Fibroblast of skin of back (primary cell): ENCODE results near the gene RPH3AL.

ENCODE experiments used
- DNase-seq: peaks from one replicate; pipeline ENCODE4 v3.0.0-alpha.2; 2013

Gene RPH3AL

DNA sequence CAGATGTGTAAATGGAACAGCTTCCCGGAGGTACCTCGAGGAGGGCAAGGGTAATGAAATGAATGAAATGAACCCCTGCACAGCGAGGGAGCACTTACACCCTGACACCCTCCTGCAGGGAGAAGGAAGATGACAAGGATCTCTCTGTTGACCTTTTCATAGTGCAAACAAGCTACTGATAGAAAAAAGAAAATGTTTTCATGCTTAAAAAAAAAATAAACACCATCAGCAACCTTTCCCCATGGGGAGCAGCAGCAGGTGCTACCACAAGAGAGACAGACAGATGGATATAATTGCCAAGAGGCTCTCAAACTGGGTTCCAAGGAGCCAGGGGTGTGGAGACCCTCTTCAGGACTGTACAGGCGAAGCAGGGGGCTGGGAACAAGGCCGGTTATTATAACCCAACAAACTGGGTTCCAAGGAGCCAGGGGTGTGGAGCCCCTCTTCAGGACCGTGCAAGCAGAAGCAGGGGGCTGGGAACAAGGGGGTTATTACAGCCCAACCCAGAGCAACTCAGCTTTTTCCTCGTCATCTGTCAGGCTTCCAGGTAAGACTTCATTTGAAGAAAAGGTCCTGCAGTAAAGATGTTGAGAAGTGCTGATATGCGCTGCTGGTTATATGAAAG lies 718 bp upstream of the RPH3AL start:
- DNase-seq, result no peak

DNA sequence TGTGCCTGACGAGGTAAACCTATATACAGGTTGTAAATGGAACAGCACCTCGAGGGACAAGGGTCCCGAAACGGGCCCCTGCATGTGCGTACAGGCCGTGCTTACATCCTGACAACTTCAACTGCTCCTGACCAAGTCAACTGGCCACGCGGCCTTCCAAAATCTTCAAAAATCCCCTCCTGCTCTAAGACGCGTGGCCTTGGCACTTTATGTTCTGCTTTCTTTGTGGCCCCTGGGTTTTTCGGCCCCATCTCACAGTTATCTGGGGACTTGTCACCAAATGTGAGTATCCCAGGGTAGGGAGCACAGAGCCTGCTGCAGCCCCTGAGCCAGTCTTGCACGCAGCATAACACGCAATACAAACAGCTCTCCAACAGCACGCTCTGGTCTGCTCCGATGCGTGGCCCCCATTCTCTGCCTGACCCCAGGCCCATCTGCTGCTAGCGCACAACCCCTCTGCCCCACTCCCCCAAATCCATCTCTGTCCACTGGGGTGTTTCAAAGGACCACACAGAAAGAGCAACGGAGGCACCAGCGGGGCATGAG lies 659 bp downstream of the RPH3AL start:
- DNase-seq, result no peak

- DNase-seq, result no peak
Observed at GRCh38 chr17:351449-351738, 1.2 kb downstream of the RPH3AL start.

GRCh38 chr17:350706-351448 lies 1.7 kb downstream of the RPH3AL start:
- peak; percentile 33 for DNase-seq

- DNase-seq, result no peak
Observed at GRCh38 chr17:349666-350065, 2.9 kb downstream of the RPH3AL start.

DNA sequence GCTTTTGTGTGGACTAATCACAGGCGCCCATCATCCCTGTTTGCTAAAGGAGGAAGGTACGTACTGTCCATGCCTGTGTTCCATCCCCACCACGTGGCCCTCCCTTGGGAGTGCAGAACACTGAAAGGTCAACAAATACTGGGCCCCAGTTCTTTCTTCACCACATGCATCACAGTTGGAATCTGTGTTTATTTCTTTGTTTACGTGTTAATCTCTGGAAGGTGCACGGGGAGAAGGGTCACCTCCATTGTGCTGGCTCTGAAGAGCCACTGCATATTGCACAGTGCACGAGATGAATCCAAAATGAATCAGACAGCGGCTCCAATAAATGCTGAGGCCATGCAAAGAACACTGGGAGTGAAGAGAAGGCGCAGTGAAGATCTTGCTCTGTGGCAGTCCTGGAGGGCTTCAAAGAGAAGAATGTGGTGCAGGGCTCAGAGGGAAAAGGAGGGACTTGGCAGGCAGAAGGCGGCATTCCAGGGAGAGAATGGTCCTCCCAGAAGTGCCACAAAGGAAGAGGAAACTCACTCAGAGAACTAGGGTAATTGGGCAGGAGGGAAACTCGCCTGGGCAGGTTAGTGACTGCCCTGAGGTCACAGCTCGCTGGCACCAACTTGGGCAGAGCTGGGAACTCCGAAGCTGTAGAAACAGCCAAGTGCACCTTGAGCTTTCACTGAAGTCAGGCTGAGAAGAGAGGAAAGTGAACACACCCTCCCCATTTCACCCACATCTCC lies 3.7 kb downstream of the RPH3AL start:
- DNase-seq, result no peak

GRCh38 chr17:348012-348411 lies 4.6 kb downstream of the RPH3AL start:
- no peak for DNase-seq

- DNase-seq, result no peak
Observed at GRCh38 chr17:347309-347899, 5.2 kb downstream of the RPH3AL start.

- DNase-seq, result no peak
Observed at GRCh38 chr17:345992-346785, 6.4 kb downstream of the RPH3AL start.

GRCh38 chr17:345261-345660 lies 7.3 kb downstream of the RPH3AL start:
- no peak for DNase-seq

DNA sequence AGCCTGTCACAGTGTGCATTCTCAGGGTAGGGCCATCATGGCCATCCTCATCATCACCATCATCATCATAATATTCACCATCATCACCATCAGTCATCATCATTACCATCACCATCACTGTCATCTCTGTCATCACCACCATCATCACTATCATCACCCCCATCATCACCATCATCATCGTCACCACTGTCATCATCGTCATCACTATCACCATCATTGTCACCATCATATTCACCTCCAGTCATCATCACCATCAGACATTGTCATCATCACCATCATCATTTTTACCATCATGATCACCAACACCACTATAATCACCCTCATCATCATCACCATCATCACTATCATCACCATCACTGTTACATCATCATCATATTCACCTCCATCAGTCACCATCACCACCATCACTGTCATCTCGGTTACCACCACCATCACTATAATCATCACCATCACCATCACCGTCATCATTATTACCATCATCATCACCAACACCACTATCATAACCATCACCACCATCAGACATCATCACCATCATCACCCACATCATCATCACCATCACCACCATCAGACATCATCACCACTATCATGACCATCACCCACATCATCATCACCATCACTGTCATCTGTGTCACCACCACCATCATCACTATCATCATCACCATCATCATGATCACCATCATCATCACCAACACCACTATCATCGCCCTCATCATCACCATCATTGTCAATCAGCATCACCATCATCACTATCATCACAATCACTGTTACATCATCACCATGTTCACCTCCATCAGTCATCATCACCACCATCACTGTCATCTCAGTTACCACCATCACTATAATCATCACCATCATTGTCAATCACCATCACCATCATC lies 8.5 kb downstream of the RPH3AL start:
- DNase-seq, result no peak

- DNase-seq, result no peak
Observed at GRCh38 chr17:343211-343610, 9.4 kb downstream of the RPH3AL start.

GRCh38 chr17:340074-340473 lies 12.5 kb downstream of the RPH3AL start:
- no peak for DNase-seq

GRCh38 chr17:339193-340061 lies 13.2 kb downstream of the RPH3AL start:
- no peak for DNase-seq

DNA sequence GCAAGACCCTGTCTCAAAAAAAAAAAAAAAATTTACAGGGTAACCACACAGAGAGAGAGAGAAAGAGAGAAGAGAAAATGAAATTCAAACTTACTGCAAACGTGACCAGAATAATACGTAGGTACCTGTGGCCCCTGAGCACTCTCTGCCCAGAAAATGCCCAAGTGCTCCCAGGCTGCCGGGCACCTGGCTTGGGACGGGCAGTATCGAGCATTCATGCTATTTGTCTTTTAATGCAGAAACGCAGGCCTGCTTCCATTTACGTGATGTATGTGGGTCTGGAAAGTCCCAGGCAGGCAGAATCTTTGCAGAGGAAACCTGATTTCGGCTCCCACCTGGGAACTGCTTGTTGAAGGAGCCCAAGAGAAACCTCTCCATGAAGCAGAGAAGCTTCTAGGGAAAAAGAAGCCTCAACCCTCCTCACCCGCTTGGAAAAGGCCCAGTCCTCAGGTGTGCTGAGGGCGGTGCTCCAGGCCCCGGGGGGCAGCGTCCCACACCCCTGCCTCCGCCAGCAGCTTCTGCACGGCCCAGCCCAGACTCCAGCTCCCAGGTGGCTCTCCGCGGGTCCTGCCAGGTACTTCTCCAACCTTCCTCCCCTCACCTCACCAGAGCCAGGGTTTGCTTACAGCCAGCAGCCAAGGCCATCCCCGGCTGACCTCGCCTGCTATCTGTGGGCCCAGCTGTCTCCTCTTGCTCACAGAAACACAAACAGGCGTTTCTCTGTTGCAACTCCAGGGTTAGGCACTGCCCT lies 14.0 kb downstream of the RPH3AL start:
- no peak for DNase-seq

- DNase-seq, result no peak
Observed at GRCh38 chr17:337866-338265, 14.7 kb downstream of the RPH3AL start.

GRCh38 chr17:337453-337852 lies 15.2 kb downstream of the RPH3AL start:
- DNase-seq, result no peak

DNA sequence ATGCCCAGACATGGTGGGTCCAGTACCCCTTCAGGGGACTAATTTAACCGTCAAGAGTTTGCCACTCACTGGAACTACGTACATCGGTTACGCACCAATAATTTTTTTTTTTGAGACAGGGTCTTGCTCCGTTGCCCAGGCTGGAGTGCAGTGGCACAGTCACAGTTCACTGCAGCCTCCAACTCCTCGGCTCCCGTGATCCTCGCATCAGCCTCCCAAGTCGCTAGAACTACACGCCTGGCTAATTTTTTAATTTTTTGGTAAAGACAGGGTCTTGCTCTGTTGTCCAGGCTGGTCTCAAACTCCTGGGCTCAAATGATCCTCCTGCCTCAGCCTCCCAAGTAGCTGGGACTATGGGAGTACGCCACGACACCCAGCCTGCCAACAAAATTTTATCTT lies 15.6 kb downstream of the RPH3AL start:
- no peak for DNase-seq
